ENCODE measurements around the gene CD52.

Gene CD52

GRCh38 chr1:26335774-26336476 lies 18.2 kb downstream of the CD52 start:
- no peak for DNase-seq

GRCh38 chr1:26336477-26337205 lies 18.9 kb downstream of the CD52 start:
- peak; percentile 87 to 91 for DNase-seq

GRCh38 chr1:26337206-26337535 lies 19.4 kb downstream of the CD52 start:
- DNase-seq = no peak

GRCh38 chr1:26337625-26338024 lies 19.9 kb downstream of the CD52 start:
- no peak for DNase-seq

- no peak for DNase-seq
These were observed 20.9 kb downstream of the CD52 start for GRCh38 chr1:26338670-26339069.

- no peak for DNase-seq
These were observed 22.3 kb downstream of the CD52 start for GRCh38 chr1:26340047-26340481.

- DNase-seq = no peak
These were observed 26.6 kb downstream of the CD52 start for GRCh38 chr1:26344147-26344920.

GRCh38 chr1:26345718-26346117 lies 28.0 kb downstream of the CD52 start:
- no peak for DNase-seq

- DNase-seq = no peak
These were observed 28.7 kb downstream of the CD52 start for GRCh38 chr1:26346274-26347033.

- no peak for DNase-seq
These were observed 31.6 kb downstream of the CD52 start for GRCh38 chr1:26349188-26349876.

GRCh38 chr1:26349877-26350244 lies 32.1 kb downstream of the CD52 start:
- no peak for DNase-seq

GRCh38 chr1:26350343-26350700 lies 32.6 kb downstream of the CD52 start:
- no peak for DNase-seq

GRCh38 chr1:26350701-26351589 lies 33.2 kb downstream of the CD52 start:
- DNase-seq = no peak

- no peak for DNase-seq
These were observed 34.0 kb downstream of the CD52 start for GRCh38 chr1:26351590-26352337.

- DNase-seq = no peak
These were observed 34.6 kb downstream of the CD52 start for GRCh38 chr1:26352338-26352679.

GRCh38 chr1:26353210-26353859 lies 35.6 kb downstream of the CD52 start:
- no peak for DNase-seq

- no peak for DNase-seq
These were observed 36.4 kb downstream of the CD52 start, which contains the start of gene CRYBG2 for GRCh38 chr1:26353976-26354820. TSS of gene CRYBG2 (minus strand) at chr1:26354130. CDS start at chr1:26346657, 7,473 bp downstream.

- no peak for DNase-seq
These were observed 37.2 kb downstream of the CD52 start for GRCh38 chr1:26354972-26355371.

GRCh38 chr1:26356106-26356505 lies 38.3 kb downstream of the CD52 start:
- no peak for DNase-seq

Measured in activated CD4-positive, alpha-beta T cell treated with anti-CD3 and anti-CD28 coated beads for 4 hours (primary cell).